Erythroblast (primary cell): ENCODE results near the gene SLC38A7.

ENCODE experiments used
- GATA1 ChIP-seq: IDR thresholded peaks from 2 replicates; pipeline ENCODE4 v1.6.1; 2011; ENCODE audit warnings: low read depth, mild to moderate bottlenecking, control low read depth, low read length, moderate library complexity
- POLR2A ChIP-seq: IDR thresholded peaks from 2 replicates; pipeline ENCODE4 v1.6.1; 2011; ENCODE audit warnings: mild to moderate bottlenecking, low read length

DNA sequence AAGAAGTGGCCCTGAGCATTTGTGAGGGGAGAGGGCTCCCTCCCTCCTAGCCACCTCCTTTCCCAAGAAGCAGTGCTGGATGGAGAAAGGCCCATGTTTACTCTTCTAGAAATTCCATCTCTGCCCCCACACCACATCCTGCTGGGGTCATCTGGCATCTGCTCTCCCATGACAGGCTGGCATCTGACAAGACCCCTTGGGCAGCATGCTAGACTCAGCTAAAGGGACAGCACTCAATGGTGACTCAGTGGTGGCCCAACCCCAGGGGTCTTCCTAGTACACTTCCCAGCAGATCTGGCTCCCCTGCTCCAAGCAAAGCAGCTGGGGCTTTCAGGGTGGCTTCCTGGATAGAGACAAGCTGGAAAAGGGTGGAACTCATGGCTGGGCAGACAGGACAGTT lies 14.4 kb downstream of the SLC38A7 start:
- TF ChIP-seq POLR2A: no peak
- no peak for TF ChIP-seq GATA1
